ENCODE data around the gene NDP.

DNA sequence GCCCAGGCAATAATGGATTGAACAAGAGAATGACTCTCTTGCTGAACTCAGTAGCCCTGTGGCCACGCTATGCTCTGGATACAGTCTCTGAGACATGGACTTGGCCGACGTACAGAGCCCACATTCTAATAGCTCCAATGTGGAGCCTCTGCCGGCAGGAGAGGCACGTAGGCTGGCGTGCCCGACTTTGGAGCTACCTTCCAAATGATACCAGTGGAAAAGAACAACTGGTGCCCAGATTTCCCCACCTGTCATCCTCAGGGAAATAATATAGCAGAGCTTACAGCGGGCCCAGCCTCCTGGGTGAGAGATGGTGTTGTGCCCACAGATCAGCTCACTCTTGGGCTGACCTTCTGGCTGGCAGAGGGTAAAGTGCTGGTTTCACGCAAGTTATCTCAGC, 10.6 kb downstream of the NDP start:
- TF ChIP-seq, protein P1, sequence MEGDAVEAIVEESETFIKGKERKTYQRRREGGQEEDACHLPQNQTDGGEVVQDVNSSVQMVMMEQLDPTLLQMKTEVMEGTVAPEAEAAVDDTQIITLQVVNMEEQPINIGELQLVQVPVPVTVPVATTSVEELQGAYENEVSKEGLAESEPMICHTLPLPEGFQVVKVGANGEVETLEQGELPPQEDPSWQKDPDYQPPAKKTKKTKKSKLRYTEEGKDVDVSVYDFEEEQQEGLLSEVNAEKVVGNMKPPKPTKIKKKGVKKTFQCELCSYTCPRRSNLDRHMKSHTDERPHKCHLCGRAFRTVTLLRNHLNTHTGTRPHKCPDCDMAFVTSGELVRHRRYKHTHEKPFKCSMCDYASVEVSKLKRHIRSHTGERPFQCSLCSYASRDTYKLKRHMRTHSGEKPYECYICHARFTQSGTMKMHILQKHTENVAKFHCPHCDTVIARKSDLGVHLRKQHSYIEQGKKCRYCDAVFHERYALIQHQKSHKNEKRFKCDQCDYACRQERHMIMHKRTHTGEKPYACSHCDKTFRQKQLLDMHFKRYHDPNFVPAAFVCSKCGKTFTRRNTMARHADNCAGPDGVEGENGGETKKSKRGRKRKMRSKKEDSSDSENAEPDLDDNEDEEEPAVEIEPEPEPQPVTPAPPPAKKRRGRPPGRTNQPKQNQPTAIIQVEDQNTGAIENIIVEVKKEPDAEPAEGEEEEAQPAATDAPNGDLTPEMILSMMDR (IDR thresholded peaks at IDR 0.05 in 2 of 3, conservative IDR thresholded peaks at IDR 0.05 in 1 of 3; ENCODE audit: borderline replicate concordance in 1 of 3, insufficient read depth in 1 of 3, low read depth in 2 of 3, low read length in 2 of 3) = no peak
- TF ChIP-seq, protein P2, sequence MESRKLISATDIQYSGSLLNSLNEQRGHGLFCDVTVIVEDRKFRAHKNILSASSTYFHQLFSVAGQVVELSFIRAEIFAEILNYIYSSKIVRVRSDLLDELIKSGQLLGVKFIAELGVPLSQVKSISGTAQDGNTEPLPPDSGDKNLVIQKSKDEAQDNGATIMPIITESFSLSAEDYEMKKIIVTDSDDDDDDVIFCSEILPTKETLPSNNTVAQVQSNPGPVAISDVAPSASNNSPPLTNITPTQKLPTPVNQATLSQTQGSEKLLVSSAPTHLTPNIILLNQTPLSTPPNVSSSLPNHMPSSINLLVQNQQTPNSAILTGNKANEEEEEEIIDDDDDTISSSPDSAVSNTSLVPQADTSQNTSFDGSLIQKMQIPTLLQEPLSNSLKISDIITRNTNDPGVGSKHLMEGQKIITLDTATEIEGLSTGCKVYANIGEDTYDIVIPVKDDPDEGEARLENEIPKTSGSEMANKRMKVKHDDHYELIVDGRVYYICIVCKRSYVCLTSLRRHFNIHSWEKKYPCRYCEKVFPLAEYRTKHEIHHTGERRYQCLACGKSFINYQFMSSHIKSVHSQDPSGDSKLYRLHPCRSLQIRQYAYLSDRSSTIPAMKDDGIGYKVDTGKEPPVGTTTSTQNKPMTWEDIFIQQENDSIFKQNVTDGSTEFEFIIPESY (IDR thresholded peaks at IDR 0.05; ENCODE audit: extremely low read depth, insufficient replicate concordance, low read length) = no peak
- no peak for TF ChIP-seq POLR2A (IDR thresholded peaks at IDR 0.05; ENCODE audit: borderline replicate concordance, extremely low read depth, insufficient read depth, insufficient read length)
- no peak for TF ChIP-seq YY1 (IDR thresholded peaks at IDR 0.05; ENCODE audit: extremely low read depth, insufficient replicate concordance, low read depth, low read length)
- TF ChIP-seq, protein P3, sequence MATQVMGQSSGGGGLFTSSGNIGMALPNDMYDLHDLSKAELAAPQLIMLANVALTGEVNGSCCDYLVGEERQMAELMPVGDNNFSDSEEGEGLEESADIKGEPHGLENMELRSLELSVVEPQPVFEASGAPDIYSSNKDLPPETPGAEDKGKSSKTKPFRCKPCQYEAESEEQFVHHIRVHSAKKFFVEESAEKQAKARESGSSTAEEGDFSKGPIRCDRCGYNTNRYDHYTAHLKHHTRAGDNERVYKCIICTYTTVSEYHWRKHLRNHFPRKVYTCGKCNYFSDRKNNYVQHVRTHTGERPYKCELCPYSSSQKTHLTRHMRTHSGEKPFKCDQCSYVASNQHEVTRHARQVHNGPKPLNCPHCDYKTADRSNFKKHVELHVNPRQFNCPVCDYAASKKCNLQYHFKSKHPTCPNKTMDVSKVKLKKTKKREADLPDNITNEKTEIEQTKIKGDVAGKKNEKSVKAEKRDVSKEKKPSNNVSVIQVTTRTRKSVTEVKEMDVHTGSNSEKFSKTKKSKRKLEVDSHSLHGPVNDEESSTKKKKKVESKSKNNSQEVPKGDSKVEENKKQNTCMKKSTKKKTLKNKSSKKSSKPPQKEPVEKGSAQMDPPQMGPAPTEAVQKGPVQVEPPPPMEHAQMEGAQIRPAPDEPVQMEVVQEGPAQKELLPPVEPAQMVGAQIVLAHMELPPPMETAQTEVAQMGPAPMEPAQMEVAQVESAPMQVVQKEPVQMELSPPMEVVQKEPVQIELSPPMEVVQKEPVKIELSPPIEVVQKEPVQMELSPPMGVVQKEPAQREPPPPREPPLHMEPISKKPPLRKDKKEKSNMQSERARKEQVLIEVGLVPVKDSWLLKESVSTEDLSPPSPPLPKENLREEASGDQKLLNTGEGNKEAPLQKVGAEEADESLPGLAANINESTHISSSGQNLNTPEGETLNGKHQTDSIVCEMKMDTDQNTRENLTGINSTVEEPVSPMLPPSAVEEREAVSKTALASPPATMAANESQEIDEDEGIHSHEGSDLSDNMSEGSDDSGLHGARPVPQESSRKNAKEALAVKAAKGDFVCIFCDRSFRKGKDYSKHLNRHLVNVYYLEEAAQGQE (IDR thresholded peaks at IDR 0.05; ENCODE audit: low read depth) = no peak
- no peak for TF ChIP-seq RAD21 (IDR thresholded peaks at IDR 0.05; ENCODE audit: low read depth)
- no peak for TF ChIP-seq POLR2AphosphoS5 (IDR thresholded peaks at IDR 0.05; ENCODE audit: low read depth, low read length)

Measured in HCT116 (cell line).